Endometrial microvascular endothelial cells (primary cell): ENCODE measurements around the gene BMP2. TPM values are rescaled to one million over a fixed set of nuclear protein-coding genes. Genes with fewer than 3 reads are reported as not detected.

Experiments used
- in situ Hi-C: cut with HindIII; loops from 2 replicates; pipeline ENCODE4 v1.10.0; 2017; ENCODE audit warnings: low sequenced_read_pairs, low pct_unique_long_range_greater_than_20kb; ENCODE audit errors: inconsistent ontology term
- total RNA-seq: library from RNA; depleted of rRNA; stranded (reverse); fragments of >200 nt; gene quantifications from one replicate; pipeline ENCODE4 v1.2.3, GENCODE V29; 2015; ENCODE audit errors: inconsistent ontology term

BMP2 gene
- total RNA-seq, 1 donor from 2014 or later: 4.5 TPM

DNA sequence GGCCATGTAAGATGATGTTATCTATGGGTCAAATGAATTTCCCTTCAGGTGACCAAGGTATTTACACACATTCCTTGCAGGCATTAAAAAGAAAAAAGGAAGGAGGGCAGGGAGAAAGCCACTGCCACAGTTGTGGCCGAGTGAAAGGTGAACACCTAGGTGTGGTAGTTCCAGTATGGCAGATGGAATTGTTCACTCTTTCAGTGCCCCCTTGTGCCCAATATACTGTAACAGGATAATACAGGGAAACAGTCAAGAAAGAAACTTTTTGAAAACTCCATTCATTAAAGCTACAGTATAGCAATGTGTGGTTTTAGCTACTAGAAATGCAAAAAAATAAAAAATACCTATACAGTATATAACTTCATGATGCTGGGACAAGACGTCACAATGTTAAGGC is 52.1 kb downstream of the BMP2 start:
- in situ Hi-C loops: no loop called here

DNA sequence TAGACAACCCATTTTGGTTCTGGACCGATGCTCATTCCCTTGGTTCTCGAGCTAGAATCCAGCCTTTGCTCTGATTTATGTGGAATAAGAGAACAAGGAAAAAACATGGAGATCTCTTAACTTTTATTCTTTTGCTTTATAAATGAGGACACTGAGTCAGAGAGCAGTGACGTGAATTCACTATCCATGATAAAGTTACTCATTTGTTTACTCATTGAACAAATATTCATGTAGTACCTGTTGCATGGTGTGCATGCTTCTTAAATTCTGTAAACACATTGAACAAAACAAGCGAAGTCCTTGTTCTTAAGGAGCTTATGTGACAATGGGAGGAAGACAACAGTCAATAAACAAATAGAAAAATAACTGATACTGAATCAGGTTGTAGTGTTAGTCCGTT is 56.9 kb downstream of the BMP2 start:
- in situ Hi-C loops: no loop called here

DNA sequence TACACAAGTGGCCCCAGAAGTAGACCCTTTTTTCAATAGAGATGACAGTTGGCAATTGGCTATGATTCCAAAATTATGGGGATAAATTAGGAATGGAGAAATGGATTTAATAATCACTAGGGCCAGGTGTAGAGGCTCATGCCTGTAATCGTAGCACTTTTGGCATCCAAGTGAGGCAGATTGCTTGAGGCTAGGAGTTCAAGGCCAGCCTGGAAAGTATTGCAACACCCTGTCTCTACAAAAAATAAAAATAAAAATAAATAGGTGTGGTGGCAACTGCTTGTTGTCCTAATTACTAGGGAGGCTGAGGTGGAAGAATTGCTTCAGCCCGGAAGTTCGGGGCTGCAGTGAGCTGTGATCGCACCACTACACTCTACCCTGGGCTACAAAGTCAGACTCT is 60.0 kb downstream of the BMP2 start:
- in situ Hi-C loops: no loop called here

DNA sequence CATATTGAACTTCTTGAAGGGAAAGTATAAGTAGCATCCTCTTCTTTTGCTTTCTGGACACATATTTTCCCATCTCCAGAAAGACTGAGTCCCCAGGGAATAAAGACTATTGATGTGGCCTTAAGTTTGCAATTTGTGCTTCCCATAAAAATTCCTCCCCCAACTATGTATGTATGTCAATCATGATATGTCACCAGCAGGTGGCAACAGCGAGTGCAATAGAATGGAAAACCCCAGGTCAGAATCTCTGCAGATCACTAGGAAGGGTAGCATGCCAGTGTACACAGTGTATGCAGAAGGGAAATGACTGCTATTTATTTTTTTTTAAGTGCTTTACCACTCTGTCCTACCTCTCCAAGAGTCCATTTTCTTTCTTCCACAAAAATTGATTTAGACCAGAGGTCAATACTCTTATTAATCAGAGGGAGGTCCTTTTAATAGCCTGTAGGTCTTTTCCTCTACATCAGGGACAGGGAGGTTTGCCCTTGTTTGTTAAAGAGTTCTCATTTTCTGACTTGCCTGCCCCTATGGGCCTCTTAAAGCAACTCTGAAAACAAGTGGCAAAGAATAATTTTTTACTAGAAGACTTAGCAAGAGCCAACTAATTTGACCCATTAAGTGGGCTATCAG is 61.4 kb downstream of the BMP2 start:
- in situ Hi-C loops: no loop called here

DNA sequence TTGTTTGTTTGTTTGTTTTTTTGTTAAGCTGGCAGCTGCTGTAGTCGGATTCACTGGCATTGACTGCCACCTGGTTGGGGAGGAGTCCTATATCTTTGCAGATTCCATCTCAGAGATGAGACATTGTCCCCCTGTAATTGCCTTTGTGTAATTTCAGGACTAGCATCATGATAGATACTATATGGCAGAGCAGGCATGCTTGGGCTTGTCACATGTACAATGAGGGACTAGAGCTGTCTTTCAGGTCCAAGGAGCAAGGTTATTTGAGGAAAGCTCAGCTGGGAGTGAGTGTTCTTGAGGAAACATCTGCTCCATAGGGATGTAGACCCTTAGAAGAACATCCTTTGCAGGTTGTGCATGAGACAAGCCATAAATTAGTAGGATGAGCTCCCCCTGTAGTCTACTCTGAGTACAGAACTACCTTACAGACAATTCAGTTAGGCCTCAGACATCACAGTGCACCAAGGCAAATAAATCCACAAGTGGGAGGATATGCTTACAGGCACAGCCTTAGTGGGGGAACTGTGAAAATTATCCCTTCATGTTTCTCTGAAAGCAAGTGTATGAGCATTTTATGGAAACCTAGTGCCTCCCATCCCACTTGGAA is 62.1 kb downstream of the BMP2 start:
- in situ Hi-C loops: no loop called here
